SK-N-SH treated with all-trans-retinoic acid at 6 μM for 48 hours (cell line): ENCODE measurements around the gene NAPG.
"Not testable (repeated sequence)": the region's sequence is repeated elsewhere in the genome, so short reads cannot be mapped to it uniquely, and the experiment has no call there.

Experiments
- ATAC-seq: fragments of 200-7000 bp; cut with Tn5 transposase; 3 replicates; pipeline ENCODE4 v1.9.1; 2020; ENCODE audit warnings: mild to moderate bottlenecking, moderate library complexity

The NAPG gene

GRCh38 chr18:10595917-10596316 lies 70.1 kb downstream of the NAPG start:
- ATAC-seq = not testable (repeated sequence)

- ATAC-seq = not testable (repeated sequence)
These were observed 71.9 kb downstream of the NAPG start for GRCh38 chr18:10597695-10598094.

GRCh38 chr18:10600701-10601100 lies 74.9 kb downstream of the NAPG start:
- ATAC-seq = not testable (repeated sequence)
